ENCODE measurements around the gene HS3ST4.

The HS3ST4 gene

DNA sequence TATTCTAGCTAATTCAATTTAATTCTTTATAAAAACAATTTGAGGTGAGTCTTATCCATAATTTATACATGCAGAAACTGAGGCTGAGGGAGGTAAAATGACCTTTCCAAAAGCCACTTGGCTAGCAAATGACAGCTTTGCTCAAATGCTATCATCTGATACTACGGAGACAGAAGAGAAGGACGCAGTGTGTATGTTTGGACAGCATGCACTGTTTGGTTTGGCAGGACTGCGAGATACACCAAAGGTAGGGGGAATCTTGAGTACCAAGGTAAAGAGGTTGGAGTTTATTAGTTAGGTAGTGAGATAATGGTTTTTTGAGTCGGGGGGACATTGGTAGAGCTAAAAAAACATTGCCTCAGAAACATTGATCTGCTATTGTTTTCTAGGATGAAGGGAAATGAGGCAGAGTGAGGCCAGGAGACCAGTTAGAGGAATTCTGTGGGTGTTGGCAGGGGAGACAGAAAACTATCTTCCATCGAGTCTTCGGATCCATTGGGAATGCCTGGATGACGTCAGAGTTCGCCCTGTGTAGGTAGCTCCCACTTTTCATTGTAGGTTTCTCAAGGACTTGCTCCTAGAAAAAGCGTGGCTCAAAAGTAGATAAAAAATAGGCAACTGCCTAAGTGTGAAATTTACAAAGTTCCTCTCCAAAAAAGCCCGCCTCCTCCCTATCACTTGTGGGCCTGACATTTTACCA is 2.5 kb upstream of the HS3ST4 start:
- no peaks in the 10 kb centered on the region for H3K9me3 ChIP-seq
- TF ChIP-seq CTCF (IDR thresholded peaks at IDR 0.05): no peak
- intact Hi-C loops (cut with DNase I; ENCODE audit: low total_unique reads): no loop called here
- H3K27me3 ChIP-seq: peaks cover 0 to 40% of the 10 kb centered on the region in 2 donors
- no peaks in the 10 kb centered on the region for H3K36me3 ChIP-seq
- no peak for DNase-seq
- no peak overlapping the region for H3K27ac ChIP-seq
- peaks cover 0 to 17% (median 10%) of the 10 kb centered on the region in 4 donors for H3K4me1 ChIP-seq
- H3K4me3 ChIP-seq: no peak overlapping the region

DNA sequence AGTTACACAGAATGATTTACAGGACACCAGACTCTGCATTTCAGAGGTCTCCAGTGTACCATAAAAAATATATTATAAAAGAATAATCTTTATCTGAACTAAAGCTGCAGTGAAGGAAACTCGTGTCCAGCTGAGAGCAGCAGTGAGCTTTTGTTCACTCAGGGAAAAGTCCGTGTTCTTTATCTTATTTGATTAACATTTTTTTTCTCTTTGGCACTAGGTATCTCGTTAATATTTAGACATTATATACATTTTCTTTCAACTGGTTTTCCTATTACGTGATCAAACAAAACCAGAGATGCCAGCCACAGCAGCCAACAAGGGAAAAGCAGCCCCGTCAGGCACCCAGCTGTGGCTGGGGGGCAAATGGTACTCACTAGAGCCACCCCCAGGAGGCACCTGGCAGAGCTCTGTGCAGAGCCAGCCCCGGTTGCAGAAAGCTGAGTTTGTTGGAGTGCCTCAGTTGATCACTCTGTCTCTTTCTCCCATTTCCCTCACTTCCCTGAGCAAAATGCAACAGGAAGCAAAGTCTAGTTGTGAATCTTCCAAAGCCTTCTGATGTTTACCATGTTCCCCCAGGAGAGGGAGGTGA is 1.1 kb upstream of the HS3ST4 start:
- H3K9me3 ChIP-seq: no peaks in the 10 kb centered on the region
- DNase-seq: no peak
- H3K36me3 ChIP-seq: no peaks in the 10 kb centered on the region
- no peak overlapping the region for H3K27ac ChIP-seq
- intact Hi-C loops (cut with DNase I; ENCODE audit: low total_unique reads): no loop called here
- H3K27me3 ChIP-seq: peaks cover 0 to 43% of the 10 kb centered on the region in 2 donors
- peaks cover 0 to 17% (median 10%) of the 10 kb centered on the region in 4 donors for H3K4me1 ChIP-seq
- no peak for TF ChIP-seq CTCF (IDR thresholded peaks at IDR 0.05)
- H3K4me3 ChIP-seq: no peak overlapping the region

GRCh38 chr16:25692351-25692741 is 587 bp downstream of the HS3ST4 start:
- no peaks in the 10 kb centered on the region for H3K9me3 ChIP-seq
- no peak for DNase-seq
- peaks cover 0 to 46% of the 10 kb centered on the region in 2 donors for H3K27me3 ChIP-seq
- H3K36me3 ChIP-seq: no peaks in the 10 kb centered on the region
- intact Hi-C loops (cut with DNase I; ENCODE audit: low total_unique reads): no loop called here
- H3K27ac ChIP-seq: no peak overlapping the region
- TF ChIP-seq CTCF (IDR thresholded peaks at IDR 0.05): no peak
- H3K4me3 ChIP-seq: no peak overlapping the region
- peaks cover 0 to 17% (median 10%) of the 10 kb centered on the region in 4 donors for H3K4me1 ChIP-seq

DNA sequence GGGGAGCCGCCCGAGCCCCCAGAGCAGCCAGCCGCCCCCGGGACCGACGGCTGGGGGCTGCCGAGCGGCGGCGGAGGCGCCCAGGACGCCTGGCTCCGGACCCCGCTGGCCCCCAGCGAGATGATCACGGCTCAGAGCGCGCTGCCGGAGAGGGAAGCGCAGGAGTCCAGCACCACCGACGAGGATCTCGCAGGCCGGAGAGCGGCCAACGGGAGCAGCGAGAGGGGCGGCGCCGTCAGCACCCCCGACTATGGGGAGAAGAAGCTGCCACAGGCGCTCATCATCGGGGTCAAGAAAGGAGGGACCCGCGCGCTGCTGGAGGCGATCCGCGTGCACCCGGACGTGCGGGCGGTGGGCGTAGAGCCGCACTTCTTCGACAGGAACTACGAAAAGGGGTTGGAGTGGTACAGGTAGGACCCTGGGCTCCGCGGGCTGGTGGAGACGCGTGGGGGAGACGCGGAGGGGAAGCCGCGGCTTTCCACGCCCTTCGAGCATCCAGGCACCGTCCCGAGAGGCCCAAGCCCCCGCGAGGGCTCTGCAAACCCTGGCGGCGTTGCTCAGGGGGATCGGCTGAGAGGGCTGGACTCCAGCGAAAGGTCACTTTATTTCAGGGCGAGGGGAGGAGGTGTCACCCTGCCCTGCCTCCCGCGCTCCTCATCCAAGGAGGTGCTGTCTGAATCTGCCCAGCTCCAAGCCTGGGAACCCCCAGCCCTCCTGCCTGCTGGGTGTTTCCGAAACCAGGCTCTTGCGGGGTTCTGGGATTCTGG is 1.2 kb downstream of the HS3ST4 start:
- Histone ChIP-seq H3K4me3 (no peak overlapping the region), H3K36me3 (no peaks in the 10 kb centered on the region), H3K27me3 (peaks cover 0 to 46% of the 10 kb centered on the region in 2 donors), H3K4me1 (peaks cover 0 to 17% (median 10%) of the 10 kb centered on the region in 4 donors), H3K27ac (no peak overlapping the region), H3K9me3 (no peaks in the 10 kb centered on the region)
- TF ChIP-seq CTCF (IDR thresholded peaks at IDR 0.05): no peak
- DNase-seq: no peak
- intact Hi-C loops (cut with DNase I; ENCODE audit: low total_unique reads): no loop called here

DNA sequence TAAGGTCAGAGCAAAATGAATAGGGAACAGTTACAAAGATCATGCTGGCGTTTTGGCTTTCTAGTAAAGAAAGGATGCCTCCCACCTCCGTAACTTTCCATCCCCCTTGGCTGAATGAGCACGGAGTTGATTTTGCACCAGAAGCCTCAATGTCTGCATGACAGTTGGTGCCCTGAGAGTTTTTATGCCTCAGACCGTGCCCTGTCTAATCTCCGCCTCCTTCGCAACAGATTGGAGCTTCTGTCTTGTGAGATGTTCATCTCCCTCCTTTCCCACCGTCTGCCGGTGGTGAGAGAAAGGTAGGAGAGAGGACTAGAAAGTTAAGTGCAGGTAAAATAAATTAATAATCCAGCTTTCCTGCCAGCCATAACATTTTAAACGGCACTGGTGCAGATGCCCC is 1.9 kb downstream of the HS3ST4 start:
- H3K4me3 ChIP-seq: no peak overlapping the region
- peaks cover 0 to 17% (median 10%) of the 10 kb centered on the region in 4 donors for H3K4me1 ChIP-seq
- intact Hi-C loops (cut with DNase I; ENCODE audit: low total_unique reads): no loop called here
- no peaks in the 10 kb centered on the region for H3K36me3 ChIP-seq
- no peak for DNase-seq
- H3K27ac ChIP-seq: no peak overlapping the region
- H3K27me3 ChIP-seq: peaks cover 0 to 46% of the 10 kb centered on the region in 2 donors
- no peaks in the 10 kb centered on the region for H3K9me3 ChIP-seq
- no peak for TF ChIP-seq CTCF (IDR thresholded peaks at IDR 0.05)

All from tibial artery (tissue), 4 donors.